HL-60 (cell line): ENCODE measurements around the gene TAS1R1.

Source experiments
- POLR2AphosphoS5 ChIP-seq: IDR thresholded peaks from 2 replicates; pipeline ENCODE4 v1.6.1; 2012; ENCODE audit warnings: low read depth
- SPI1 ChIP-seq: IDR thresholded peaks from 2 replicates; pipeline ENCODE4 v1.6.1; 2012; ENCODE audit warnings: low read depth, mild to moderate bottlenecking, borderline replicate concordance
- TF ChIP-seq, protein P1 (sequence below): IDR thresholded peaks from one replicate; pipeline ENCODE4 v1.5.1; 2011; ENCODE audit warnings: low read length, control low read depth, inconsistent platforms; ENCODE audit not compliant: insufficient read depth
- TF ChIP-seq, protein P2 (sequence below): IDR thresholded peaks from 2 replicates; pipeline ENCODE4 v1.6.1; 2012; ENCODE audit warnings: low read depth; ENCODE audit not compliant: insufficient replicate concordance

DNA sequence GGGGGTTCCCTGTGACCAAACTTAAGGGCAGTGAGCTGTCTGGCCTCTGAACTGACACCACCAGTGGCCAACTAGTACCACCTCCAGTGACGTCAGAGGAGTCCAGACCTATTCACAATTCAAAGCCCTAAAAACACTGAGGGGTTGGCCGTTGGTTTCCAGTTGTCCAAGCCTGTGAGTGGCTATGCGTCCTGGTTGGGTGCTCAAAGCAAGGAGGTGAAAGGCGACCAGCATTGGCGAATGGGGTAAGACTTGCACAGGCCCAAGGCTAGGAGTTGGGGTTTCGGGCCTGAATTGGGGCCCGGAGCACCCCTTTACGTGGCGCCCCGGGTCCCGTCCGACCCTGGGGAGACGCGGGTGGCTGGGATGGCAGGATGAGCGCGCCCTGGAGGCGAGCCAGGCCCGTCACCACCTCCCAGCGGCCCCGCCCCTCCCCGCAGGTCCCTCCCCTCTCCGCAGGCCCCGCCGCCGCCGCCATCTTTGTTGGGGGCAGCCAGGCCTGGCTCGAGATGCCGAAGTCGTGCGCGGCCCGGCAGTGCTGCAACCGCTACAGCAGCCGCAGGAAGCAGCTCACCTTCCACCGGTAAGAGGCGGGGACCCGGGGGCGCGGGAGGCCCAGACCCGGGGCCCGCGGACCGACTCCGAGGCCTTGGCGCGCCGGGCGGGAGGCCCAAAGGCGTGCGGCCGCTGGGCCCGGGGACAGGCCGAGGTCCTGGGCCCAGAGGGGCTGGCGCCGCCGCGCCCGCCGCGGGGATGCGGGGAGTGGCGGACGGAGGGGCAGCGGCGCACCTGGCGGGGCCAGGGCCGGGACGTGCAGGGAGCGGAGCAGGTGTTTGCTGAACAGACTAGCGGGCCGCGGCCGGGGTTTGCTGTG is 69.8 kb downstream of the TAS1R1 start, which contains the start of gene THAP3:
- TF ChIP-seq, protein P1, sequence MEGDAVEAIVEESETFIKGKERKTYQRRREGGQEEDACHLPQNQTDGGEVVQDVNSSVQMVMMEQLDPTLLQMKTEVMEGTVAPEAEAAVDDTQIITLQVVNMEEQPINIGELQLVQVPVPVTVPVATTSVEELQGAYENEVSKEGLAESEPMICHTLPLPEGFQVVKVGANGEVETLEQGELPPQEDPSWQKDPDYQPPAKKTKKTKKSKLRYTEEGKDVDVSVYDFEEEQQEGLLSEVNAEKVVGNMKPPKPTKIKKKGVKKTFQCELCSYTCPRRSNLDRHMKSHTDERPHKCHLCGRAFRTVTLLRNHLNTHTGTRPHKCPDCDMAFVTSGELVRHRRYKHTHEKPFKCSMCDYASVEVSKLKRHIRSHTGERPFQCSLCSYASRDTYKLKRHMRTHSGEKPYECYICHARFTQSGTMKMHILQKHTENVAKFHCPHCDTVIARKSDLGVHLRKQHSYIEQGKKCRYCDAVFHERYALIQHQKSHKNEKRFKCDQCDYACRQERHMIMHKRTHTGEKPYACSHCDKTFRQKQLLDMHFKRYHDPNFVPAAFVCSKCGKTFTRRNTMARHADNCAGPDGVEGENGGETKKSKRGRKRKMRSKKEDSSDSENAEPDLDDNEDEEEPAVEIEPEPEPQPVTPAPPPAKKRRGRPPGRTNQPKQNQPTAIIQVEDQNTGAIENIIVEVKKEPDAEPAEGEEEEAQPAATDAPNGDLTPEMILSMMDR = peak; percentile 4
- TF ChIP-seq SPI1 (no peak), POLR2AphosphoS5 (peak; percentile 16; the same call in 1 of the 2 replicates)
- TF ChIP-seq, protein P2, sequence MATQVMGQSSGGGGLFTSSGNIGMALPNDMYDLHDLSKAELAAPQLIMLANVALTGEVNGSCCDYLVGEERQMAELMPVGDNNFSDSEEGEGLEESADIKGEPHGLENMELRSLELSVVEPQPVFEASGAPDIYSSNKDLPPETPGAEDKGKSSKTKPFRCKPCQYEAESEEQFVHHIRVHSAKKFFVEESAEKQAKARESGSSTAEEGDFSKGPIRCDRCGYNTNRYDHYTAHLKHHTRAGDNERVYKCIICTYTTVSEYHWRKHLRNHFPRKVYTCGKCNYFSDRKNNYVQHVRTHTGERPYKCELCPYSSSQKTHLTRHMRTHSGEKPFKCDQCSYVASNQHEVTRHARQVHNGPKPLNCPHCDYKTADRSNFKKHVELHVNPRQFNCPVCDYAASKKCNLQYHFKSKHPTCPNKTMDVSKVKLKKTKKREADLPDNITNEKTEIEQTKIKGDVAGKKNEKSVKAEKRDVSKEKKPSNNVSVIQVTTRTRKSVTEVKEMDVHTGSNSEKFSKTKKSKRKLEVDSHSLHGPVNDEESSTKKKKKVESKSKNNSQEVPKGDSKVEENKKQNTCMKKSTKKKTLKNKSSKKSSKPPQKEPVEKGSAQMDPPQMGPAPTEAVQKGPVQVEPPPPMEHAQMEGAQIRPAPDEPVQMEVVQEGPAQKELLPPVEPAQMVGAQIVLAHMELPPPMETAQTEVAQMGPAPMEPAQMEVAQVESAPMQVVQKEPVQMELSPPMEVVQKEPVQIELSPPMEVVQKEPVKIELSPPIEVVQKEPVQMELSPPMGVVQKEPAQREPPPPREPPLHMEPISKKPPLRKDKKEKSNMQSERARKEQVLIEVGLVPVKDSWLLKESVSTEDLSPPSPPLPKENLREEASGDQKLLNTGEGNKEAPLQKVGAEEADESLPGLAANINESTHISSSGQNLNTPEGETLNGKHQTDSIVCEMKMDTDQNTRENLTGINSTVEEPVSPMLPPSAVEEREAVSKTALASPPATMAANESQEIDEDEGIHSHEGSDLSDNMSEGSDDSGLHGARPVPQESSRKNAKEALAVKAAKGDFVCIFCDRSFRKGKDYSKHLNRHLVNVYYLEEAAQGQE = no peak
